ENCODE data around the gene KDM5B.

DNA sequence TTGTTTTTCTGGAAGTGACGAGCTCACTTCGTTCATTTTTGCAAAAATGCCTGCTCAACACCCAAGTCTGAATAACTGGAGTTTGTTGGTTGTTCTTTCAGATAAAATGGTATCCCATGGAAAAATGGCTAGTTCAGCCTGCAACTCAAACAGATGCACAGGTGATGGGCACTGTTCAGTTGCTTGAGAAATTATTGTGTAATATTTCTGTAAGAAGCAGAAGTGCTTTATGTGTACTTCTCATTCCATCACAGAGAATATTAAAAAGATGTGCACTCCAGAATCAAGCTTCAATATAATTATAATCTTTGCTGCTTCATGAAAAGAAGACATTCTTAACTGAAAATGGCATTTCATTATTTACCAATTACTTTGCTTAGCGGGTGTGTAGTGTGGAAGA, 107.0 kb downstream of the KDM5B start:
- TF ChIP-seq, protein P1, sequence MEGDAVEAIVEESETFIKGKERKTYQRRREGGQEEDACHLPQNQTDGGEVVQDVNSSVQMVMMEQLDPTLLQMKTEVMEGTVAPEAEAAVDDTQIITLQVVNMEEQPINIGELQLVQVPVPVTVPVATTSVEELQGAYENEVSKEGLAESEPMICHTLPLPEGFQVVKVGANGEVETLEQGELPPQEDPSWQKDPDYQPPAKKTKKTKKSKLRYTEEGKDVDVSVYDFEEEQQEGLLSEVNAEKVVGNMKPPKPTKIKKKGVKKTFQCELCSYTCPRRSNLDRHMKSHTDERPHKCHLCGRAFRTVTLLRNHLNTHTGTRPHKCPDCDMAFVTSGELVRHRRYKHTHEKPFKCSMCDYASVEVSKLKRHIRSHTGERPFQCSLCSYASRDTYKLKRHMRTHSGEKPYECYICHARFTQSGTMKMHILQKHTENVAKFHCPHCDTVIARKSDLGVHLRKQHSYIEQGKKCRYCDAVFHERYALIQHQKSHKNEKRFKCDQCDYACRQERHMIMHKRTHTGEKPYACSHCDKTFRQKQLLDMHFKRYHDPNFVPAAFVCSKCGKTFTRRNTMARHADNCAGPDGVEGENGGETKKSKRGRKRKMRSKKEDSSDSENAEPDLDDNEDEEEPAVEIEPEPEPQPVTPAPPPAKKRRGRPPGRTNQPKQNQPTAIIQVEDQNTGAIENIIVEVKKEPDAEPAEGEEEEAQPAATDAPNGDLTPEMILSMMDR (IDR thresholded peaks at IDR 0.05; ENCODE audit: low read length): no peak
- TF ChIP-seq EZH2 (optimal IDR thresholded peaks at IDR 0.05; ENCODE audit: low read depth, low read length) (no peak), EZH2phosphoT487 (IDR thresholded peaks at IDR 0.05; ENCODE audit: low read length) (no peak)
